Activated effector memory CD4-positive, alpha-beta T cell treated with Interleukin-2 at 50 U/mL for 16 hours (primary cell): ENCODE data around the gene CRHR1.
"Not testable (repeated sequence)": the region's sequence is repeated elsewhere in the genome, so short reads cannot be mapped to it uniquely, and the experiment has no call there.

Source experiments
- DNase-seq: peaks from one replicate; pipeline ENCODE4 v3.0.0-alpha.2; 2020

CRHR1 gene

DNA sequence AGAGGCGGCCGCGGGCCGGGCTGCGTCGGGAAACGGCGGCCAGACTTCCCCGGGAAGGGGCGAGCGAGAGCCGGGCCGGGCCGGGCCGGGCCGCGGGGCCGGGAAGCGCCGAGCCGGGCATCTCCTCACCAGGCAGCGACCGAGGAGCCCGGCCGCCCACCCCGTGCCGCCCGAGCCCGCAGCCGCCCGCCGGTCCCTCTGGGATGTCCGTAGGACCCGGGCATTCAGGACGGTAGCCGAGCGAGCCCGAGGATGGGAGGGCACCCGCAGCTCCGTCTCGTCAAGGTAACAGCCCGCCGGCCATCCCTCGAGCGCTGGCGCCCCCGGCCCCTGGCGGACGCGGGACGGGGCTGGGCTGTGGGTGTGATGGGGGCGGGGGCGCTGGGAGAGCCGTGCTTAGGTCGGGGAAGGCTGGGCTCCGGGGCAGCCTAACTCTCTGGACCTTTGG lies at the start of gene CRHR1:
TSS of gene CRHR1 (plus strand) at position 28 of the 448 bp plus-strand sequence. CDS start at position 253, 225 bp downstream.
- DNase-seq: no peak

DNA sequence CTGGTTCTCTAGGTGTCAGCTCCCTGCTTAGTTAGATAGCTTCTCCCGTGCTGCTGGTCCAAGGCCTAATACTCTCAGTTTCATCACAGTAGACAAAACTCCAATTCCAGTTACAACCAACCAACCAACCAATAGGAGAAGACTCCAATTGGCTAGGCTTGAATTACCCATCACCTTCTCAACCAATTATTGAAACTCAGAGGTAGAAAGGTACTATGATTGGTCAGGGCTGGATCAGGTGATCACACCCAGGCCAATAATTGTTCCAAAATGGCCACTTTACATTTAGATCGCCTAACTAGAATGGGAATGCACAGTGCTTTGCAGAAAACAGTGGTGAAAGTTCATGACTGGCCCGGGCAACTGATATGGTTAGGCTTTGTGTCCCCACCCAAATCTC lies 49.5 kb upstream of the CRHR1 start:
- no peak for DNase-seq

DNA sequence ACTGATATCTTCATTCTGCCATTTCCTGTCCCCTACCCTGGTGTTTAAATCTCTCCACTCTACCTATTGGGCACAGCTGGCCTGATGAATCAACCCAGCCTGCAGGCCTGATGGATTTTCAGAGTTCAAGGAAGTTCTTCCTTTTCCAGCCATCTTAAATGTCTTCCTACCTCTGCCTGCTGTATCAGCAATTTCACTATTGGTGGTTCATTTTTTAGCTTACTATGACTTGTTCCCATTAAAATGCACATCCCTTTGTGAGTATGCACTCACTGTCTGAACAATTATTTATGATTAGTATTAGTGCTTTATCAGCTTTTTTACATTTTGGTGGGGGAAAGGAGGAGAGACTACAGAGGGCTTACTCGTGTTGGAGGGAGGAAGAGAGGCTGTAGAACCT lies 48.6 kb upstream of the CRHR1 start:
- DNase-seq: no peak

DNA sequence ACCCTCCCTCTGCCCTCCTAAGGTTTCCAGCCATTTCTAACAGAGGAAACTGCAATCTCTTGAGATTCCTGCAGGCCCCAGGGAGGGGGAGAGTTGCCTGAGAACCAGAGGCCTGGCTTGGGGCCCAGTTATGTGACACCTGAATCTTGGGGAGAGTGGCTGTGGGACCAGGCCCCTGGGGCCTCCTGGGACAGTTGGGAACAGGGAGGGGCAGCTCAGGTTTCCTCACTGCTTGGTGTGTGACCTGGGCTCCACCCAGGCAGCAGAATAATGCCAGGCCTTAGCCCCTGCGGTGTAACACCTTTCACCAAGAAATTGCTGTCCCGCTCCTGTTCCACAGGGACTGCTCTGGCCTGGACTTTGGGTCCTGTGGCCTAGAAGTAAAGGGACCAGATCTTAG lies 44.3 kb upstream of the CRHR1 start:
- no peak for DNase-seq

DNA sequence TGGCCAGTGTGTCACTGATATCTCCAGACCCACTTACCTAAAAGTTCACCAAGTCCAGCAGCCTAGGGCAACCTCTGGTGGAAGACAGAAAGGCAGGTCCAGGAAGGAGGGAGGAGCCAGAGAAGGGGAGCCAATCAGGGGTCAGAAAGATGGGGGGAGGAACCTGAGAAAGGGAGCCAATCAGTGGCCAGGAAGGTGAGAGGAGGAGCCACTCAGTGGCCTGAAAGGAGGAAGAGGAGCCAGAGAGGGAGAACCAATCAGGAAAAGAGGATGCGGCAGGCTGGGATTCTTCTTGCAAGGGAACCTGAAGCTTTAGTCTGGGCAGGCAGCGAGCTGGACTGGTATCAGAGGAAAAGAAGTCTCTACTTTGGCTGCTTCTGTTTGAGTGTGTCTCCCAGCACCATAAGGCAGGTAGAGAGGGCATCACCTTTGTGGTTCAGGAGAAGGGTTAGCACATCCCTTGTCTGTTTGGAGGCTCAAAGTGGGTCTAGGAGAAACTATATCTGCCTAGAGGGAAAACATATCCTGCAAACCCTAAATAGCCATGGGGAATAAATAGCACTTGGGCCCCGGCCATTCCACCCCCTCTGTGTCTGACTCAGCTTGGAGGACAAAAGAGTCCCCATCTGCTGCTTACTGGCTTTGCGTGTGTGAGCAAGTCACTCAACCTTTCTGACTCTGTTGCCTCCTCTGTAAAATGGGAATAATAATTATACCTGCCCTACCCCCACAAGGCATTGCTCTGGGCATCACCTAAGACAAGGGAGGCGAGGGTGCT lies 43.4 kb upstream of the CRHR1 start:
- DNase-seq: no peak

DNA sequence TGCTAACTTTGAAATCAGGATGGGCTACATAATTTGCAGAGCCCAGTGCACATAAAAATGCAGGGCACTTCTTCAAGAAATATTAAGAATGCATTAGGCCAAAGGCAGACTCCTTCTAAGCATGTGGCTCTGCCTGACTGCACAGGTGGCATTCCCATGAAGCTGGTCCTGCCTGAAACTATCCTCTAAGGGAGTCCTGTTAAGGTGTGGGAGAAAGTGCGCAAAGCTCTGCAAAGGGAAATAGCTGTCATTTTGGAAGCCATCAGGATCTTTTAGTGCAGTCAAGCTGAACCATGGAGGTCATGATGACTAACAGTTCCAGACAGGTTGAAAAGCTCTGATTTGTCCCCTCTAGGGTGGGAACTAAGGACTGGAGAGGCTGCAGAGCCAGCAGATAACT lies 41.9 kb upstream of the CRHR1 start:
- DNase-seq: no peak

DNA sequence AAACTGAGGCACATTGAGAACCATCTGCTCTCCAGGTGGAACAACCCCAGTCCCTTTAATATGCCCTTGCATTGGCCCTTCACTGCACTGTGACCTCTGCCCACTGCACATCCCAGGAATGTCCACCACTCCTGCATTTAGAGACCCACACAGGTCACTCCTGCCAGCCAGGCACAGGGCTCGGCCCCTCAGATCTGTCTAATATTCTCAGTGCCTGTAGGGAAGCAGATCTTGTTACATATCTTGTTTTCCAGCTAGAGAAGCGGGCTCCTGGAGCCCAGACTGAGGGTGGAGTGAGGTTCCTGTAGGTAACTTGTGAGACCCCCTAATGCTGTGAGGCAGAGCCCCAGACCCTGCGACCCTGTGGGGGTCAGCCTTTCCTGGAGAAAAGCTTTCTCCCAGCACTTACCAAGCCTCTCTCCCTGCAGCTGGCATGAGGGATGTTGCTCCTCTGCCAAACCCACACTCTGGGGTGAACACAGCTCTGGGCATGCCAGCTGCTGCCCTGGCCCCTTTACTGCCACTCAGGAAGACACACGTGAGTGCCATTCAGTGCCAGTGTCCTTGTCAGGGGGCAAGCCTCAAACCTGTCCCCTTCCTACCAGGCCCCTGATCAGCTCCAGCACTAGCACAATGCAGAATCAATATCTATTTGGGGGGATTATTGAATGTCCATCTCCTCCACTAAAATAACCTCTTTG lies 40.3 kb upstream of the CRHR1 start:
- DNase-seq: no peak

DNA sequence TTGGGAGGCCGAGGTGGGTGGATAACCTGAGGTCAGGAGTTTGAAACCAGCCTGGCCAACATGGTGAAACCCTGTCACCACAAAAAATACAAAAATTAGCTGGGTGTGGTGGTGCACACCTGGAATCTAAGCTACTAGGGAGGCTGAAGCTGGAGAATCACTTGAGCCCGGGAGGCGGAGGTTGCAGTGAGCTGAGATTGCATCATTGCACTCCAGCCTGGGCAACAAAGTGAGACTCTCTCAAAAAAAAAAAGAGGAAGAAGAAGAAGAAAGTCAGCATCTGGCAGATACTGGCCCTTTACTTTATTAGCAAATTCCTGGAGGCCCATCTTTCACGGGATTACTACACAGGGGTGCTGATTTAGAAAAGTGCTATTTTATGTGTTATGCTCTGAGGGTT lies 39.3 kb upstream of the CRHR1 start:
- not testable (repeated sequence) for DNase-seq

DNA sequence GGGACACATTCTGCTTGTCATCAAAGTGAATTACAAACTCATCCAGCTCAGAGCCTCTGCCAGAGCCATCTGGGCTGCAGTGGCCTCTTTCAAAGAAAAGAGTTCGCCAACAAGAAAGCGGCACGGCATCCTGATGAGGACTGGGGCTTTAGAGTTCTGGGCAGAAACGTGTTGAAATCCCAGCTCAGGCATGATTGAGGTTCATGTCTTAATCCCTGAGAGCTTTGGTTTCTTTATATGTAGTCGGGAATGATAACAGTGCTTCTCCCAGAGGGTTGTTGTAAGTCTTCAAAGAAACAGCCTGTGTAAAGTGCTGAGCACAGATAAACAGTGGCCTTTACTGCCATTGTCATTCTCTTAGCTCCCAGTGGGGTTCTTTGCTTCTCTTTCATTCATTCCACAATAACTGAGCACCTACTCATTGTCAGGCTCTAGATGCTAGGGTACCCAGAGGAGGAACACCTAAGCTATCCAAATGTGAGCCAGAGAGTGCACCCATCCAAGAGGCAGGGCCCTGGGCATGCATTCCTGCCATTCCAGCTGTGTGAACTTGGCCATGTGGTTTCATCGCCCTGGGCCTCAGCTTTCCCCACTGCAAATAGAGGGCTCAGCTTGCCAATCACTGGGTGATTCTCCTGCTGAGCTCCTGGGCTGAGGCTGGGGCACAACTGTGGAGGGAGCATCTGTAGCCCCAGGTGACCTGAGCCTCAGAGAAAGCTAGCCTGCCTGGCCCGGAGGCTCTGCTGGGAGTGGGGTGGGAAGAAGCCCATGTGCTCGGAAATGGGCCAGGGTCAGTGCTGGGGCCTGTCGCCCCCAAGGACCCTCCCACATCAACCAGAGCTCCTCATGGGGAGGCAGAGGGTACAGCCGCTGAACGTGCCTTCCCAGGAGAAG lies 38.3 kb upstream of the CRHR1 start:
- DNase-seq: no peak

DNA sequence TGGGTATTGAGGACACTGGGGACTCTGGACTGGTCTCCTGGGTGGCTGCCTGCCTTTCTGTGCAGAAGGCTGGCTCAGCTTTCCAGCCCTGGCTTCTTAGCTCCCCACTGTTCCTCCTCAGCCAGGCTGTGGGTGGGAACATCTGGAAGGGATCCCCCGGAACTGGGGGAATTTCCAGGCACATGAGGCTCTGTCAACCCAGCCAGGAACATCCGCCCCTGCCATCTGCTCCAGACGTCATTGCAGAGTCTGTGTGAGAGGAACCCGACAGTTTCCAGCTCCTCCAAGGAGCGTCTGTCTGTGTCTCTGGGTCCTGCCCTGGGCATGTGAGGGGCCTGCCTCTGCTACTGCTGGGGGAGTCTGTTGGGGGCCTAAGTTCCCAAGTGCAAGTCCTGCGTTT lies 36.2 kb upstream of the CRHR1 start:
- no peak for DNase-seq

DNA sequence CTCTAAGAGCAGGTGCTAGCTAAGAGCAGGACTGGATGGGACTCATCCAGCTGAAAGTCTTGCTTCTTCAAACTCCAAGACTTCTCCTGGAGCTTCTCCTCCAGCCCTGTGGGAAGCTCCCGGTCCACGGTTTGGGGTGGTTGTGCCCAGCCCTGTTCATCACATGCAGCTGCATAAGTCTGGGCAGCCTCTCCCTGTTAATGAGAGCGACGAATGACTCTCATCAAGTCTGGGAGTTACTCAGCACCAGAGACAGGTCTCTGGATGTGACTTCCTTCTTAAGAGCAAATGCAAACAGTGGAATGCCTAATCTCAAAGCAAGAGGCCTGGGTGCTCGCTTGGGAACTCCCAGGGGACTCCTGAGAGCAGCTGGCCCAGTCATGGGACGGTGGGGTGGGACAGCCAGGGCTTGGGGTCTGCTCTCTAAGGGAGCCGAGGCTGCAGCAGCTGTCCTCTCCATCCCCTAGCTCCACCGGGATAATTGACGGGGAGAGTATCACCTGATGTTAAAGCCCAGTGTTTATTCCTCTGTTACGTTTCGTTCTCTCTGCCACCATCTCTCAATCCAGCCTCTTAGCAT lies 35.3 kb upstream of the CRHR1 start:
- no peak for DNase-seq

DNA sequence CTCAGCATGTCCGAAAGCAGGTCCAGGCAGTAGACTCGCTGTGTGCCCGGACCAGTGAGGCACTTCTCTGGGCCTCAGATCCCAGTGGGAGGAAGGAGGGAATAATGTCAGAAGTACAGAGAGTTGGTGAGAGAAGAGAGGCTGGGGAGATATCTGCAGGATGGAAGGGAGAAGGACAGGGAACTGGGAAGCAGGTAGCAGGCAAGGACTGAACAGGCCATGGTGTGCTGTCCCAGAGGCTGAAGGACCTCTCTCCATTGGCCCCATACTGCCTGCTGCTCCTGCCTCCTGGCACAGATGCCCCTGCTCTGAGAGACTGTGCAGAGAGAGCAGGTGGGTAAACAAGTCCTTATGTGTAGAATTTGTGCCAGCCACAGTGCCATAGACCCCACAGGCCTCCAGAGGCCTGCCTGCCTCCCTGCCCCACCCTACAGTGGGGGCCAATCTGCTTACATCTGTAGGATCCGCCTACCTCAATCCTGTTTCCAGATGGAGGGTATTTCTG lies 34.2 kb upstream of the CRHR1 start:
- DNase-seq: no peak

DNA sequence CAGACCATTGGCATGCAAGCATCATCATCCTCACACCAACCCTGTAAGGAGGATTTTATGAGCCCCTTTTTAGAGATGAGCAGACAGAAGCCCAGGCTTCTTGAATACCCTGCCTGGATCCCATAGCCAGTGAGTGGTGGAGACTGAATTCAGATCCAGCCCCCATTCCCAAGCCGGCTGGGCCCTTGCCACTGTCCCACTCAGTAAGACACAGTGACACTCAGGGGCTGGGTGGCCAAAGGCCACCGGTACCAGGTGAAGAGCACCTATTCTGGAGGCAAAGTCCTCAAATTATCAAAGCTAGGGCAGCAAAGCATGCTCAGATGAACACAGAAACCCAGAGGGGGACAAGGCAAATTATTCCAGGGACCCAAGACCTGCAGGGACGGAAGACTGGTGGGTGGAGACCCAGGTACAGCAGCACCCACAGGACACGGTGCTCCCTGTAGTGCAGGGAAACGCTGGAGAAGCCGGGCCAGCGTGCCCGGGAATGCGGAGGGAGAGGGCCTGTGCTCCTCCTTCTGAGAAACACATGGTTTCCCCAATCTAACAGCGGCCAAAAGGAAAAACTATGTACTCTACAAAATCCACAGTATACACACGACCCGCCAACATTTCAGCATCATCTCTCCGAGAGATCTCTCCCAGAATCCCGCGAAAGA lies 33.2 kb upstream of the CRHR1 start:
- DNase-seq: no peak

DNA sequence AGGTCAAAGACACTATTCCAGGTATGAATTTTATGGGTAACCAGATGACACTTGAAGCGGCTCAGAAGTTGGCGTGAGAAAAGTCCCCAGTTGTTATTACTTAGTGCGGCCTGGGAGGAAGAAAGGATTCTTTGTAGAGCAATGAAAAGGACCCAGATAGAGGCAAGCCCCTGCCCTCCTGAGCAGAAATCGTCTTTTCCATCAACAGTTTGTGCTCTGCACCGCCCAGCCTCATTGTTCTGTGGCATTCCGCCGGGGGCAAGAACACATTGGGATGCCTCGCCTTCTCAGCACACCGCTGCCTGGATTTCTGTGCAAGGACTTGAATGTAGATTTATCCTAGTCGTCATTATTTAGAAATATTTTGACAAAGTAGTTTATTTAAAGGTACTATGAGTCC lies 32.7 kb upstream of the CRHR1 start:
- no peak for DNase-seq

DNA sequence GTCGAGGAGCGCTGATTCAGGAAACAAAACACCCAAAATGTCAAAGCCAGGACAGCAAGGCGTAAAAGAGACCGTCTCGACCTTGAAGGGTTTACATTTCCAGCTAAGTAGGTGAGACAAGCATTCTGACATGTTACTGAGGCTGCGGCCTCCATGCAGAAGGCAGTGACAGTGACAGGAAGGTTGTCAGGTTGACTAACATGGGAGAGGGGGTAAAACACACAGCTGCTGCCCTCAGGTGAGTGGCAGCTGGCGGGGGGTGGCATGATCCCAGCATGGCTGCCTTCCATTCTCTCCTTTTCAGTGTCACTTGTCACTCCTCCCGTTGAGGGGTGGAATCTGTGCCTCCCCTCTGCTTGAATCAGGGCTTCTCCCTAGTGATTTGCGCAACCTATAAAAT lies 31.9 kb upstream of the CRHR1 start:
- DNase-seq: no peak

DNA sequence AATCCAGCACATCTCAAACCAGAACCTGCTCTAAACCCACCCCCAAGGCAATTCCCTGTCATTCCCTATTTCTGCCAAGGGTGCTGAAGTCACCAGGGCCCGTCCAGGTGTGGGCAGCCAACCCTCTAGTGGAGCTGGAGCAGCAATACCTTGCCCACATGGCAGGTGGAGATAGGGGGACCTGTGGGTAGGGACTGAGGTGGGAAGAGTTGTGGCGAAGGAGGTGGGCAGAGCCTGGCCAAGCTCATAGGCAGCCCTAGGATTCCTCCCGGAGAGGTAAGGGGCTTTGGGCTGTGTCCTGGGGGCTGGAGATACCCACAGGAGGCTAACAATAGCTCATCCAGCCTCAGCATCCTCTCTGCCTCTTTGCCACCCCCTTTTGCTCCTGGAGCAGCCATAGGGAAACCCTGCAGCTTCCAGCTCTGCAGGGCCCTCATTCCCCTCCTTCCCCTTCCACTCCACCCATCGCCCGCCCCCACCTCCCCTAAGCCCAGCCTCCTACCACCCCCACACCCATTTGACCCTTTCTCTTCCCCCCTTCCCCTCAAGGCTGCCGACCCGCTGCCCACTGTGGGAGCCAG lies 30.4 kb upstream of the CRHR1 start:
- DNase-seq: no peak

DNA sequence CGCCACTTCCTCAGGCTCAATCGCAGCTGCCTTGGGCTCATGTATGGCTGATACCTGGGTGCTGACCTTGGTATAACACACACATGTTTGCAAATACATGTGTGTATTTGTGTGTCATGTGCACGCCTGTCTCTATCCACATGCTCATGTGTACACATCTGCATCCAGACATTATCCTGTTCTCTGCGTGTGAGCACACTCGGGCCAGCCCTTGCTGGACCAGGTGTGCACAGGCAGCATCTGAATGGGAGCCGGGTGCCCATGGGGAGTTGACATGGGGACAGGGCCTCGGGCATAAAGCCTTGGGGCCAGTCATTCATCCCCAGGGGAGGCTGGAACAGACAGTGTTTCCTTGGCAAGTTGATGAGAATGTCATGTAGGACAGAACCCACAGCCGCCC lies 29.1 kb upstream of the CRHR1 start:
- DNase-seq: no peak

DNA sequence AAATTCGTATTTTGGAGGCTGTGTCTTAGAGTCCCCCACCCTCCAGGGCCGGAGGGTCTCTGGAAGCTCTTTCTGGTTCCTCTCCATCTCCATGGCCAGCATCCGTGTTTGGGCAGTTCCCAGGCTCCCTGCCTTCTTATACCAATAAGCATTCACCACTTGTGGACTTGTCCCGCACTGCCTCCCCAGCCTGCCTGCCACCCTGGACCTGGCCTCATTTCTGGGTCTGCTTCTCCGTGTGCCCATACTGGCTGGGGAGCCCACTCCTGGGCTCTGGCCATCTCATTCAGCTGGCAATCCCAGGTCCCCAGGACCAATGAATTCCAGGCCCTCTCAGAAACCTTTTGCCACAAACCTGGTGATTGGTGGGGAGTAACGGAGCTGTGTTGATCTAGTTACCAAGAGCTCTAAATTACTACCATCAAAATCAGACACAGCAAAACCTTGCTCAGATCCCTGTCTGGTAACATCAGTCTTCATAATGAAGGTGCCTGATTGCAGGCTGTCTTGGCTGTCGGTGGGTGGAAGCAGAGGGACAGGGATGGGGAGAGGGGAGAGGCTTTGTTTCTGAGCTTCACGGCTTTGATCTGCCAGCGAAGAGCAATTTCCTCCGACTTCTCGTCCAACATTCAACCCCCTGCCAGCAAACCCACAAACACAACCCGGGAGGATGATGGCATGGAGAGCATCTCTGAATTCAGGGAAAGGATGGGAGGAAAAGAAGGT lies 27.7 kb upstream of the CRHR1 start:
- DNase-seq: no peak

DNA sequence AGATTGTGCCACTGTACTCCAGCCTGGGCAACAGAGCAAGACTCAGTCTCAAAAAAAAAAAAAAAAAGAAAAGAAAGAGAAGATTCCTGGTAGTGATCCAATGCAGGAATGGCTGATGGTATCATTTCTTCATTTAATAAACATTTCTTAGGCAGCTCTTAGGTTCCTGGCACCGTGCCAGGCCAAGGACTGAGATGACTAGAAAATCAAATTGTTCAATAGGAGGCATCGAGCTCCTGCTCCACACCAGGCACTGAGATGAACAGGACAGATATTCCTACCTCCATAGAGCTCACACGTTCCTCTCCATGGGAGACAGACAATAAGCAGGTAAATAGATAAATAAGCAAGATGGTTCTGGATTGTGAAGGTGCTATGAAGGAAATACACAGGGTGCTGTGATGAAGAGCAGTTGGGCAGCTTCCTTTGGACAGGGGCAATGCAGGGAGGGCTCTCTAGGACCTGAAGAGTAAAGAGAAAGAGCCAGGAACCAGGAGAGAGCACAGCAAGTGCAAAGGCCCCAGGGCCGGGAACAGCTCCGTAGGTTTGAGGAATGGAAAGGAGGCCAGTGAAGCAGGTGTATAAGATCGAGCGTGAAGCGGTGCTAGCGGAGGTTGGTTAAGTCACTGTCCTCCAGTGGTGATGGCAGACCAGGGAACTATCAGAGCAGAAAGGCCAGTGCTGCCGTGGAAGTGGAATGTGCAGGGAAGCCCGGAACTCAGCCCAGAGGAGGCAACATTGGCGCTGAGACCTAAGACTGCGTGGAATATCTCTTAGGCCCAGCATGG lies 26.5 kb upstream of the CRHR1 start:
- DNase-seq: no peak

DNA sequence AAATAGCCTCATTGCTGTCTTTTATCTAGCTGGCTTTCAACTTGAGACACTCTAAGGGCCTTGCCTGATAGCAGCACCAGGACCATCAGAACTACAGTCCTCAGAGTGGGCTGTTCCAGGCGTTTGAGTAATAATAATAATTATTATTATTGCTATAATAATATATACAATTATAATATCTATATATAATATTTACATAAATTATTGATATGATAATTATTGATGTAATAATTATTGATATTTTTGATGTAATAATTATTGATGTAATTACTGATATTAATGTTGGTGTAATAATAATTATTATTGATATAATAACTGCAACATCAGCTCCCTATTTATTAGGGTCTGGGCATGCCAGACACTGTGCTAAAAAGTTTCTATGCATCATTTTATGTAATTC lies 25.6 kb upstream of the CRHR1 start:
- no peak for DNase-seq
